ENCODE results near the gene CSNK1E.
"Not testable (repeated sequence)": the region's sequence is repeated elsewhere in the genome, so short reads cannot be mapped to it uniquely, and the experiment has no call there.

The CSNK1E gene

GRCh38 chr22:38350444-38351359, 33.5 kb upstream of the CSNK1E start:
- Histone ChIP-seq H3K9me3 (ENCODE audit: control insufficient read depth in 2 of 2, low read length in 2 of 2) (no peaks in the 10 kb centered on the region), H3K4me1 (ENCODE audit: control insufficient read depth, insufficient read depth, low read length) (peaks cover 5% of the 10 kb centered on the region), H3K4me3 (ENCODE audit: low read length in 2 of 2) (no peak overlapping the region), H3K27me3 (ENCODE audit: control insufficient read depth in 1 of 2, insufficient read depth in 2 of 2, low read length in 2 of 2) (no peaks in the 10 kb centered on the region), H3K36me3 (ENCODE audit: control insufficient read depth in 2 of 2, insufficient read depth in 2 of 2, low read length in 2 of 2) (no peaks in the 10 kb centered on the region), H3K27ac (ENCODE audit: low read length) (no peak overlapping the region), H3K9ac (ENCODE audit: low read length in 2 of 2) (no peak overlapping the region)

DNA sequence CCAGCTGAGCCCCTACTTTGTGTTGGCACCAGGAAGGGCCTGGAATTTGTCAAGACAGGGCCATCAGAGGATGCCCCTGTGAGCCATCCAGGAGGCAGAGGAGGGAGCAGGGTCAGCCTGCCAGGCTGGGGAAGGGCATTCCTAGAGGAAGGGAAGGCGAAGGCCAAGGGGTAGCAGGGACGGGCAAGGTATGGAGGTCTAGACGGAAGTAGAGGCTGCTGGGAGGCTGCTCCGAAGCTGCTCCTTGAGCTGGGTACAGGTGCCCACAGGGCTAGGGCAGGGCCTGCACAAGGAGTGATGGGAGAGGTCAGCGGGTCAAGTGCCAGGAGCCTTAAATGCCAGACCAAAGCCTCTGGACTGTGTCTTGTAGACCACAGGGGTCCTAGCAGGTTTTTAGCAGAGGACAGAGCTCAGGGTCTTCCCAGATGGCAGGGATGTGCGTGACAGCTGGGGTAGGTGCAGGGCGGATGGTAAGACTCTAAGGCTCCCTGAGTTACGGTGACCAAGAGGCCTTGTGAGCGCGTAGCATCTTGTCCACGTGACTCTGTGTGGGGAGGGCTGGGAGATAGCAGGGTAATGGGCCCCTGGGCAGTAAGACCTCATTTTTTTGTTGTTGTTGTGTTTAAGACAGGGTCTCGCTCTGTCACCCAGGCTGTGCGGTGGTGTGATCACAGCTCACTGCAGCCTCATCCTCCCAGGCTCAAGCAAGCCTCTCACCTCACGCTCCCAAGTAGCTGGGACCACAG, 31.7 kb upstream of the CSNK1E start:
- Histone ChIP-seq H3K27me3 (ENCODE audit: control insufficient read depth in 1 of 2, insufficient read depth in 2 of 2, low read length in 2 of 2) (no peaks in the 10 kb centered on the region), H3K9me3 (ENCODE audit: control insufficient read depth in 2 of 2, low read length in 2 of 2) (no peaks in the 10 kb centered on the region), H3K9ac (ENCODE audit: low read length in 2 of 2) (no peak overlapping the region), H3K4me1 (ENCODE audit: control insufficient read depth, insufficient read depth, low read length) (peaks cover 5% of the 10 kb centered on the region), H3K36me3 (ENCODE audit: control insufficient read depth in 2 of 2, insufficient read depth in 2 of 2, low read length in 2 of 2) (no peaks in the 10 kb centered on the region), H3K4me3 (ENCODE audit: low read length in 2 of 2) (no peak overlapping the region), H3K27ac (ENCODE audit: low read length) (no peak overlapping the region)

DNA sequence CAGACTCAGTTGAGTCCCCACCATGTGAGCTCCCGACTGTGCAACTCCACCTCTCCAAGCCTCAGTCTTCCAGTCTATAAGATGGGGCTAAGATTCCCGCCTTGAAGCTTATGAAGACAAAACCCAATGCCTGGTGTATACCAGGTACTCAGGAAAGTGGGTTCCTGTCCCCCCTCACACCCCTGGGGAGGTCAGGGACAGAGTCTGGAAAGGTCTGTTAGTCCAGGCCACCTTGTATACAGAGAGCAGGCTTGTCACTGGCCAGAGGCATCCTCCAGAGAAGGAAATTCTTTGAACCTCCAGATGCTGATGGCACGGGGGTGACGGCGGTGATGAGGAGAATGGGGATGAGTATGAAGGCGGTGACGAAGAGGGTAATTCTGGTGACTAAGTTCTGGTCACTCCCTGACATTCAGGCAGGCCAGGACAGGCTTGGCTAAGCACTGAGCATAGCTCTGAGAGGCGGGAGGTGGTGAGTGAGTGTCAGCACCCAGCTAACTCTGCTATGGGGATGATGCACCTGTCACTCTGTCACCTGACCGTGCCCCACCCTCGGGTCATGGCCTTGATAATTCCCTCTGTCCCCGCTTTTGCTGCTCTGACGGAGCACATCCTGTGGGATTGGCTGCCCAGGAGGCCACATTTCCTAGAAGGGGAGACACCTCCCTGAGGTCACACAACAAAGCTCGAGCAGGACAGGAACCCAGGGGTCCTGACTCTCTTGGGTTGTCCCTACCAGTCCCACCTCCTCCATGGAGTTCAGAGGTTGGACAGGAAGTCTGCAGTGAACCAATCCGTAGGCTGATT, 30.9 kb upstream of the CSNK1E start:
- Histone ChIP-seq H3K4me1 (ENCODE audit: control insufficient read depth, insufficient read depth, low read length) (peaks cover 2% of the 10 kb centered on the region), H3K9ac (ENCODE audit: low read length in 2 of 2) (no peak overlapping the region), H3K27me3 (ENCODE audit: control insufficient read depth in 1 of 2, insufficient read depth in 2 of 2, low read length in 2 of 2) (no peaks in the 10 kb centered on the region), H3K9me3 (ENCODE audit: control insufficient read depth in 2 of 2, low read length in 2 of 2) (no peaks in the 10 kb centered on the region), H3K36me3 (ENCODE audit: control insufficient read depth in 2 of 2, insufficient read depth in 2 of 2, low read length in 2 of 2) (no peaks in the 10 kb centered on the region), H3K27ac (ENCODE audit: low read length) (no peak overlapping the region), H3K4me3 (ENCODE audit: low read length in 2 of 2) (no peak overlapping the region)

DNA sequence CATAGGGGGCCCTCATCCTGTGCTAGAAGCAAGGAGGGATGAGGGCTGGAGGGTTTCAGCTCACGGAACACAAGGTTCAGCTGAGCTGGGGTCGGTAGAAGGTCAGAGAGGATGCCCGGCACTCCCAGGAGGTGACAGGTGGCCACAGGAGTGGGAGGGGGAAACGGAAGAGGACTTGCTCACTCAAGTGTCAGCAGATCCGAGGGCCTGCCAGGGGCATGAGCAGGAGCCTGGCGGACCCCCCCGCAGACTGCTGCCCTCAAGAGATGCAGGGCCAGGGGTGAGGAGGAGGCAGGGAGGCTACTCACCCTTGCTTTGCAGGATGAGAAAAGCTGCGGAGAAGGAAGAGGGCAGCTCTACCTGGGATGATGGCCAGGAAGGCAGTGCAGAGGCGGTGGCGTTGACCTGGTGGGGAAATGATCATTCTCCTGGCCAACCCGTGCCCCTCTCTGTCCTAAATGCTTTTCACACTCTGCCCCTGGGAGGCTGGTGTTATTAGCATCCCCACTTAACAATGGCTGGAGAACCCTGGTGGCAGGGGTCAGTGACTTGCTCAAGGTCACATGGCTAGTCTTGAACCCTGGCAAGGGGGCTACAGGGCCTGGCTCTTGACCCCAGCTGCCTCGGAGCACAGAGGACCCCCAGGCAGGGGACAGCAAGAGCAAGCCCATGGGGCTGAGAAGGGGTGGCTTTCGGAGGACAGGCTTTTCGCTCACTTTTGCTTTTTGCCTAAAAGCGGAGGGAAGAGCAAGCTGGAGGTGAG, 30.1 kb upstream of the CSNK1E start:
- no peaks in the 10 kb centered on the region for H3K9me3 ChIP-seq (ENCODE audit: control insufficient read depth in 2 of 2, low read length in 2 of 2)
- H3K9ac ChIP-seq (ENCODE audit: low read length in 2 of 2): no peak overlapping the region
- H3K27me3 ChIP-seq (ENCODE audit: control insufficient read depth in 1 of 2, insufficient read depth in 2 of 2, low read length in 2 of 2): no peaks in the 10 kb centered on the region
- H3K27ac ChIP-seq (ENCODE audit: low read length): no peak overlapping the region
- no peaks in the 10 kb centered on the region for H3K4me1 ChIP-seq (ENCODE audit: control insufficient read depth, insufficient read depth, low read length)
- H3K36me3 ChIP-seq (ENCODE audit: control insufficient read depth in 2 of 2, insufficient read depth in 2 of 2, low read length in 2 of 2): no peaks in the 10 kb centered on the region
- no peak overlapping the region for H3K4me3 ChIP-seq (ENCODE audit: low read length in 2 of 2)

- Histone ChIP-seq H3K4me3 (ENCODE audit: low read length in 2 of 2) (no peak overlapping the region), H3K9ac (ENCODE audit: low read length in 2 of 2) (no peak overlapping the region), H3K4me1 (ENCODE audit: control insufficient read depth, insufficient read depth, low read length) (no peaks in the 10 kb centered on the region), H3K36me3 (ENCODE audit: control insufficient read depth in 2 of 2, insufficient read depth in 2 of 2, low read length in 2 of 2) (no peaks in the 10 kb centered on the region), H3K9me3 (ENCODE audit: control insufficient read depth in 2 of 2, low read length in 2 of 2) (no peaks in the 10 kb centered on the region), H3K27me3 (ENCODE audit: control insufficient read depth in 1 of 2, insufficient read depth in 2 of 2, low read length in 2 of 2) (no peaks in the 10 kb centered on the region), H3K27ac (ENCODE audit: low read length) (no peak overlapping the region)
Observed at GRCh38 chr22:38346506-38346905, 29.3 kb upstream of the CSNK1E start.

GRCh38 chr22:38345782-38346181, 28.5 kb upstream of the CSNK1E start:
- no peak overlapping the region for H3K4me3 ChIP-seq (ENCODE audit: low read length in 2 of 2)
- H3K27ac ChIP-seq (ENCODE audit: low read length): no peak overlapping the region
- H3K9me3 ChIP-seq (ENCODE audit: control insufficient read depth in 2 of 2, low read length in 2 of 2): no peaks in the 10 kb centered on the region
- H3K9ac ChIP-seq (ENCODE audit: low read length in 2 of 2): no peak overlapping the region
- H3K36me3 ChIP-seq (ENCODE audit: control insufficient read depth in 2 of 2, insufficient read depth in 2 of 2, low read length in 2 of 2): no peaks in the 10 kb centered on the region
- H3K4me1 ChIP-seq (ENCODE audit: control insufficient read depth, insufficient read depth, low read length): no peaks in the 10 kb centered on the region
- no peaks in the 10 kb centered on the region for H3K27me3 ChIP-seq (ENCODE audit: control insufficient read depth in 1 of 2, insufficient read depth in 2 of 2, low read length in 2 of 2)

- H3K4me3 ChIP-seq (ENCODE audit: low read length in 2 of 2); H3K36me3 ChIP-seq (ENCODE audit: control insufficient read depth in 2 of 2, insufficient read depth in 2 of 2, low read length in 2 of 2); H3K9me3 ChIP-seq (ENCODE audit: control insufficient read depth in 2 of 2, low read length in 2 of 2); H3K27me3 ChIP-seq (ENCODE audit: control insufficient read depth in 1 of 2, insufficient read depth in 2 of 2, low read length in 2 of 2); H3K9ac ChIP-seq (ENCODE audit: low read length in 2 of 2); H3K4me1 ChIP-seq (ENCODE audit: control insufficient read depth, insufficient read depth, low read length); H3K27ac ChIP-seq (ENCODE audit: low read length): not testable (repeated sequence)
Observed at GRCh38 chr22:38339893-38340292, 22.7 kb upstream of the CSNK1E start.

DNA sequence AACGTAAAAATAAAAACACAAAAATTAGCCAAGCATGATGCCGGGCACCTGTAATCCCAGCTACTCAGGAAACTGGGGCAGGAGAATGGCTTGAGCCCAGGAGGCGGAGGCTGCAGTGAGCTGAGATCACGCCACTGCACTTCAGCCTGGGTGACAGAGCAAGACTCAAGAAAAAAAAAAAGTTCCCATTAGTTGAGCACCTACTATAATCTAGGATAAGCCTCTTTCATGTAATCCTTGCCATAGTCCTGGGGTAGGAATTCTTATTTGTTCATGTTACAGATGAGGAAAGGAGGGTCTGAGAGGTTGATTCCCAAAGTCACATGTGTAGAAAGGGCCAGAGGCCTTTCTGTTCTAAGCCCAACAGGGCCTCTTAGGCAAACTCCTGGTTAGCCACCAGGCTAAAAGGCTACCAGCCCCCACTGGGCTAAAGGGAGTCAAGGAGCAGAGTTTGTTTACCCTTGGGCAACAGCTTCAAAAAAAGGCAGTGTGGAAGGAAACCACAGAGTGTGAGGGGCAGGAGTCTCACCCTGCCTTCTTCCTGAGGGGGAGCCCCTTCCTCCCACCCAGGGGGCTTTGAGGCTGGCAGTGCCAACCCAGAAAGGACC, 21.6 kb upstream of the CSNK1E start:
- Histone ChIP-seq H3K27ac (ENCODE audit: low read length) (no peak overlapping the region), H3K4me3 (ENCODE audit: low read length in 2 of 2) (no peak overlapping the region), H3K27me3 (ENCODE audit: control insufficient read depth in 1 of 2, insufficient read depth in 2 of 2, low read length in 2 of 2) (no peaks in the 10 kb centered on the region), H3K9ac (ENCODE audit: low read length in 2 of 2) (no peak overlapping the region), H3K36me3 (ENCODE audit: control insufficient read depth in 2 of 2, insufficient read depth in 2 of 2, low read length in 2 of 2) (no peaks in the 10 kb centered on the region), H3K4me1 (ENCODE audit: control insufficient read depth, insufficient read depth, low read length) (peaks cover 6% of the 10 kb centered on the region), H3K9me3 (ENCODE audit: control insufficient read depth in 2 of 2, low read length in 2 of 2) (no peaks in the 10 kb centered on the region)

DNA sequence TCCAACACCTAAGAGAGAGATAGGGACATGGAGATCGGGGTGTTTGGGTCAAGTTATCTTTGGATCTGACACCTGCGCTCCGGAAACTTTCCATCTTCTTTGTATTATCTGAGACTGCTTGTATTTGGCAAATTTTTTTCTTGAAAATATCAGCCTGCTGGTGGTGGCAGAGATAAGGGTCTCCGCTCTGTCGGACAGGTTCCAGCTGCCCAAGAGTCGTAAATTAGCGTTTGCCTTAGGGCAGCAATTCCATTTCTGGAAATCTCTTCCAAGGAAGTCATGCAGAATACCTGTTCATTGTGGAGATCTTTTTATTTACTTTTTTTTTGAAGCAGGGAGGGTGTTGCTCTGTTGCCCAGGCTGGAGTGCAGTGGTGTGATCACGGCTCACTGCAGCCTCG, 19.5 kb upstream of the CSNK1E start:
- H3K4me1 ChIP-seq (ENCODE audit: control insufficient read depth, insufficient read depth, low read length): peaks cover 6% of the 10 kb centered on the region
- H3K9me3 ChIP-seq (ENCODE audit: control insufficient read depth in 2 of 2, low read length in 2 of 2): no peaks in the 10 kb centered on the region
- H3K9ac ChIP-seq (ENCODE audit: low read length in 2 of 2): no peak overlapping the region
- H3K27me3 ChIP-seq (ENCODE audit: control insufficient read depth in 1 of 2, insufficient read depth in 2 of 2, low read length in 2 of 2): no peaks in the 10 kb centered on the region
- no peak overlapping the region for H3K4me3 ChIP-seq (ENCODE audit: low read length in 2 of 2)
- no peak overlapping the region for H3K27ac ChIP-seq (ENCODE audit: low read length)
- no peaks in the 10 kb centered on the region for H3K36me3 ChIP-seq (ENCODE audit: control insufficient read depth in 2 of 2, insufficient read depth in 2 of 2, low read length in 2 of 2)

- Histone ChIP-seq H3K9ac (ENCODE audit: low read length in 2 of 2) (no peak overlapping the region), H3K27ac (ENCODE audit: low read length) (no peak overlapping the region), H3K9me3 (ENCODE audit: control insufficient read depth in 2 of 2, low read length in 2 of 2) (no peaks in the 10 kb centered on the region), H3K36me3 (ENCODE audit: control insufficient read depth in 2 of 2, insufficient read depth in 2 of 2, low read length in 2 of 2) (no peaks in the 10 kb centered on the region), H3K4me3 (ENCODE audit: low read length in 2 of 2) (no peak overlapping the region), H3K4me1 (ENCODE audit: control insufficient read depth, insufficient read depth, low read length) (peaks cover 6% of the 10 kb centered on the region), H3K27me3 (ENCODE audit: control insufficient read depth in 1 of 2, insufficient read depth in 2 of 2, low read length in 2 of 2) (no peaks in the 10 kb centered on the region)
Observed at GRCh38 chr22:38335077-38335476, 17.8 kb upstream of the CSNK1E start.
